IMR-90 (cell line): ENCODE results near the gene CANT1. TPM values are rescaled to one million over a fixed set of nuclear protein-coding genes. Genes with fewer than 3 reads are reported as not detected.

ENCODE experiments used
- ATAC-seq: fragments of 200-7000 bp; cut with Tn5 transposase; 2 replicates; pipeline ENCODE4 v1.9.1; 2020; ENCODE audit warnings: low read depth, mild to moderate bottlenecking, moderate library complexity
- BruUV-seq: library from RNA; stranded (reverse); fragments of 400-500 nt; replicated peaks from 2 replicates; lab custom pipeline; 2021; lab: Mats Ljungman, UMichigan
- CTCF ChIA-PET: fragments of 300-600 bp; formaldehyde crosslinking; extraction: SDS; loops from one replicate; lab custom pipeline; 2021; ENCODE audit warnings: antibody characterized with exemption; lab: Yijun Ruan, JAX
- POLR2A ChIA-PET: fragments of 300-600 bp; sonication (Branson Sonifier 250); formaldehyde crosslinking; loops from one replicate; lab custom pipeline; 2022; ENCODE audit warnings: antibody characterized with exemption; ENCODE audit not compliant: unreplicated experiment; lab: Charles Lee
- DNase-seq: peaks from one replicate; pipeline ENCODE4 v3.0.0; 2013
- H2AFZ ChIP-seq: replicated peaks from 2 replicates; pipeline ENCODE3; 2013; ENCODE audit warnings: low read length, mild to moderate bottlenecking; ENCODE audit not compliant: poor library complexity
- H2AK5ac ChIP-seq: 2 replicates; pipeline ENCODE4 v1.6.1; 2013; ENCODE audit warnings: low read depth, low read length, inconsistent platforms
- H2AK9ac ChIP-seq: replicated peaks from 2 replicates; pipeline ENCODE3; 2013; ENCODE audit warnings: mild to moderate bottlenecking, low read depth, low read length, moderate library complexity; ENCODE audit not compliant: poor library complexity
- H2BK120ac ChIP-seq: 2 replicates; pipeline ENCODE4 v1.6.1; 2013; ENCODE audit warnings: low read depth, low read length, inconsistent platforms
- H2BK15ac ChIP-seq: 3 replicates; pipeline ENCODE4 v1.6.1; 2013; ENCODE audit warnings: low read depth, low read length, inconsistent platforms
- H2BK20ac ChIP-seq: 2 replicates; pipeline ENCODE4 v1.6.1; 2013; ENCODE audit warnings: low read depth, mild to moderate bottlenecking, inconsistent platforms, low read length, moderate library complexity
- H2BK5ac ChIP-seq: 2 replicates; pipeline ENCODE4 v1.6.1; 2013; ENCODE audit warnings: mild to moderate bottlenecking, low read depth, low read length, inconsistent platforms; ENCODE audit not compliant: poor library complexity, severe bottlenecking
- H3K14ac ChIP-seq: replicated peaks from 2 replicates; pipeline ENCODE4 v1.6.1; 2013; ENCODE audit warnings: low read depth, low read length, inconsistent platforms
- H3K18ac ChIP-seq: 2 replicates; pipeline ENCODE4 v1.6.1; 2013; ENCODE audit warnings: low read depth, low read length, control low read depth
- H3K23ac ChIP-seq: 2 replicates; pipeline ENCODE4 v1.6.1; 2013; ENCODE audit warnings: low read depth, low read length, inconsistent platforms
- H3K27ac ChIP-seq: 2 replicates; pipeline ENCODE4 v1.5.1; 2013; ENCODE audit warnings: mild to moderate bottlenecking, control low read depth, low read length; ENCODE audit not compliant: insufficient read depth
- H3K27me3 ChIP-seq: 2 replicates; pipeline ENCODE4 v1.6.1; 2013; ENCODE audit warnings: low read length; ENCODE audit not compliant: control insufficient read depth, insufficient read depth
- H3K36me3 ChIP-seq: 2 replicates; pipeline ENCODE4 v1.6.1; 2013; ENCODE audit warnings: low read length, mixed read lengths; ENCODE audit not compliant: control insufficient read depth, insufficient read depth
- H3K4ac ChIP-seq: 2 replicates; pipeline ENCODE4 v1.6.1; 2013; ENCODE audit warnings: low read depth, low read length, inconsistent platforms
- H3K4me1 ChIP-seq: 2 replicates; pipeline ENCODE4 v1.6.1; 2013; ENCODE audit warnings: low read length, mixed read lengths; ENCODE audit not compliant: control insufficient read depth, insufficient read depth
- H3K4me2 ChIP-seq: 2 replicates; pipeline ENCODE4 v1.6.1; 2013; ENCODE audit warnings: low read depth, mild to moderate bottlenecking, control low read depth, low read length, moderate library complexity
- H3K4me3 ChIP-seq: 2 replicates; pipeline ENCODE4 v1.5.1; 2013; ENCODE audit warnings: low read depth, mild to moderate bottlenecking, control low read depth, low read length, moderate library complexity; ENCODE audit not compliant: insufficient read depth
- H3K56ac ChIP-seq: 2 replicates; pipeline ENCODE4 v1.6.1; 2013; ENCODE audit warnings: low read length, inconsistent platforms; ENCODE audit not compliant: insufficient read depth; ENCODE audit errors: extremely low read depth
- H3K79me1 ChIP-seq, 2 experiments: 2 replicates each; pipeline ENCODE4 v1.6.1; 2013; ENCODE audit warnings: low read length in 2 of 2, inconsistent platforms in 1 of 2, low read depth in 1 of 2
- H3K9ac ChIP-seq: 2 replicates; pipeline ENCODE4 v1.6.1; 2013; ENCODE audit warnings: low read depth, low read length, control low read depth
- H3K9me1 ChIP-seq: 2 replicates; pipeline ENCODE4 v1.6.1; 2013; ENCODE audit warnings: low read length, inconsistent platforms; ENCODE audit not compliant: insufficient read depth
- H3K9me3 ChIP-seq: 2 replicates; pipeline ENCODE4 v1.6.1; 2013; ENCODE audit warnings: low read length; ENCODE audit not compliant: control insufficient read depth, insufficient read depth
- H4K20me1 ChIP-seq: 2 replicates; pipeline ENCODE4 v1.6.1; 2013; ENCODE audit warnings: low read length, inconsistent platforms; ENCODE audit not compliant: insufficient read depth
- H4K5ac ChIP-seq: 2 replicates; pipeline ENCODE4 v1.6.1; 2013; ENCODE audit warnings: mild to moderate bottlenecking, low read depth, low read length, control low read depth
- H4K8ac ChIP-seq, 2 experiments: 2 replicates each; pipeline ENCODE4 v1.6.1; 2013; ENCODE audit warnings: low read depth in 2 of 2, low read length in 2 of 2, control low read depth in 1 of 2, inconsistent platforms in 1 of 2
- H4K91ac ChIP-seq: 2 replicates; pipeline ENCODE4 v1.6.1; 2013; ENCODE audit warnings: low read depth, low read length, inconsistent platforms; ENCODE audit not compliant: insufficient read depth
- WGBS, 2 experiments: methylation state at CpG; one replicate each; pipeline versions ENCODE4 v1.1.5 to v1.1.7; 2013; ENCODE audit warnings: missing lambda C conversion rate in 2 of 2; ENCODE audit not compliant: insufficient read length in 1 of 2; ENCODE audit errors: extremely low coverage in 2 of 2; 5-methylcytosine and 5-hydroxymethylcytosine counted together
- dilution Hi-C: fragments of 300-500 bp; cut with HindIII; formaldehyde crosslinking; loops from one replicate; pipeline ENCODE4 v1.14.3; 2018; ENCODE audit warnings: low sequenced_read_pairs; ENCODE audit not compliant: unreplicated experiment
- in situ Hi-C: fragments of 300-500 bp; cut with MboI; formaldehyde crosslinking; loops from 3 replicates; pipeline ENCODE4 v1.14.3; 2019; ENCODE audit warnings: low sequenced_read_pairs, inconsistent platforms, mixed read lengths
- intact Hi-C: fragments of 100-400 bp; cut with micrococcal nuclease; formaldehyde crosslinking; loops from 2 replicates; pipeline ENCODE4 v1.10.0; 2022
- polyA plus RNA-seq, 3 experiments: library from polyadenylated mRNA; depleted of rRNA; stranded (reverse); fragments of >200 nt; gene quantifications; 2 replicates each; pipeline ENCODE4 v1.2.3, GENCODE V29; 2012; ENCODE audit warnings: low replicate concordance in 1 of 3
- total RNA-seq: library from RNA; depleted of rRNA; stranded (reverse); fragments of >200 nt; gene quantifications from 2 replicates; pipeline ENCODE4 v1.2.3, GENCODE V29; 2012
- TF ChIP-seq, protein P1 (sequence below): fragments of 150-350 bp; IDR thresholded peaks from 2 replicates; pipeline ENCODE4 v1.6.1; 2016; ENCODE audit warnings: low read depth, mild to moderate bottlenecking, low read length, moderate library complexity, borderline replicate concordance

The CANT1 gene
- total and polyA plus RNA-seq, 2 of the 4 experiments (the other 2 are of a cell fraction) = 51.8 to 73.4 TPM

DNA sequence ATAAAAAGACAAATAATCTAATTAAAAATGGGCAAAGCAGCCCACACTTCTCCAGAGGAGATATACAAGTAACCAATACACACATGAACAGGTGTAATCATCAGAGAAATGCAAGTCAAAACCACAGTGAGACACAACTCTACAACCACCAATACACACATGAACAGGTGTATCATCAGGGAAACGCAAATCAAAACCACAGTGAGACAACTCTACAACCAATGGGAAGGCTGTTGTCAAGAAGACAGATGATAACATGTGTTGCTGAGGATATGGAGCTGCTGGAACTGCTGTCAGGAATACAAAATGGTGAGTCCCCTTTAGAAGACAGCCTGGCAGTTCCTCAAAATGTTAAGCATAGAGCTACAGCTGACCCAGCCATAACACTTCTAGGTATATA is 42.6 kb upstream of the CANT1 start:
- no TSS peak for BruUV-seq
- dilution Hi-C loops (no loop called here), intact Hi-C loops (no loop called here), in situ Hi-C loops (no loop called here)
- ChIA-PET POLR2A (no interaction called here), CTCF (no interaction called here)
- Histone ChIP-seq H3K56ac (no peak overlapping the region), H2BK15ac (no peak overlapping the region), H3K36me3 (peaks cover 8% of the 10 kb centered on the region; the same call in 1 of the 2 replicates), H3K27me3 (no peaks in the 10 kb centered on the region), H2BK120ac (no peak overlapping the region), H4K5ac (no peak overlapping the region), H4K8ac (no peak overlapping the region), H2AK5ac (no peak overlapping the region), H3K9me3 (peaks cover 2% of the 10 kb centered on the region; the same call in 1 of the 2 replicates), H4K91ac (no peak overlapping the region), H3K27ac (no peak overlapping the region), H3K18ac (no peak overlapping the region), H3K9me1 (peaks cover 7% of the 10 kb centered on the region; the same call in 1 of the 2 replicates), H2BK5ac (no peak overlapping the region), H3K4me1 (no peaks in the 10 kb centered on the region), H3K14ac (no peak overlapping the region), H3K9ac (no peak overlapping the region), H3K4ac (no peak overlapping the region), H3K4me3 (no peak overlapping the region), H2AK9ac (no peak overlapping the region), H3K4me2 (no peak overlapping the region), H4K20me1 (no peaks in the 10 kb centered on the region; the same call in 1 of the 2 replicates), H3K79me1 (no peaks in the 10 kb centered on the region), H2AFZ (no peak overlapping the region), H3K23ac (no peak overlapping the region), H2BK20ac (no peak overlapping the region)
- TF ChIP-seq, protein P1, sequence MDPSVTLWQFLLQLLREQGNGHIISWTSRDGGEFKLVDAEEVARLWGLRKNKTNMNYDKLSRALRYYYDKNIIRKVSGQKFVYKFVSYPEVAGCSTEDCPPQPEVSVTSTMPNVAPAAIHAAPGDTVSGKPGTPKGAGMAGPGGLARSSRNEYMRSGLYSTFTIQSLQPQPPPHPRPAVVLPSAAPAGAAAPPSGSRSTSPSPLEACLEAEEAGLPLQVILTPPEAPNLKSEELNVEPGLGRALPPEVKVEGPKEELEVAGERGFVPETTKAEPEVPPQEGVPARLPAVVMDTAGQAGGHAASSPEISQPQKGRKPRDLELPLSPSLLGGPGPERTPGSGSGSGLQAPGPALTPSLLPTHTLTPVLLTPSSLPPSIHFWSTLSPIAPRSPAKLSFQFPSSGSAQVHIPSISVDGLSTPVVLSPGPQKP = no peak
- DNase-seq (no peak), ATAC-seq (no peak)
- WGBS, 2 experiments = no CpG with 5 or more reads among the region's 1 CpG
